Measurements from ENCODE around the gene DPH2.
A peak's percentile ranks its signal among the peaks of the same experiment; 100 is the strongest.

The DPH2 gene

DNA sequence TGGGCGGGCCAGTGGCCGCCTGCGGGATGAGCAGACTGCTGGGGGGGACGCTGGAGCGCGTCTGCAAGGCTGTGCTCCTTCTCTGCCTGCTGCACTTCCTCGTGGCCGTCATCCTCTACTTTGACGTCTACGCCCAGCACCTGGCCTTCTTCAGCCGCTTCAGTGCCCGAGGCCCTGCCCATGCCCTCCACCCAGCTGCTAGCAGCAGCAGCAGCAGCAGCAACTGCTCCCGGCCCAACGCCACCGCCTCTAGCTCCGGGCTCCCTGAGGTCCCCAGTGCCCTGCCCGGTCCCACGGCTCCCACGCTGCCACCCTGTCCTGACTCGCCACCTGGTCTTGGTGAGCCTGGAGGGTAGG, 11.3 kb downstream of the DPH2 start:
- Mint-ChIP-seq H3K9me3 (ENCODE audit: low read depth) (no peaks in the 10 kb centered on the region), H3K4me3 (no peak overlapping the region), H3K4me1 (ENCODE audit: low read depth) (peaks cover 34% of the 10 kb centered on the region), H3K27me3 (no peaks in the 10 kb centered on the region), H3K36me3 (peaks cover 16% of the 10 kb centered on the region), H3K27ac (no peak overlapping the region)

DNA sequence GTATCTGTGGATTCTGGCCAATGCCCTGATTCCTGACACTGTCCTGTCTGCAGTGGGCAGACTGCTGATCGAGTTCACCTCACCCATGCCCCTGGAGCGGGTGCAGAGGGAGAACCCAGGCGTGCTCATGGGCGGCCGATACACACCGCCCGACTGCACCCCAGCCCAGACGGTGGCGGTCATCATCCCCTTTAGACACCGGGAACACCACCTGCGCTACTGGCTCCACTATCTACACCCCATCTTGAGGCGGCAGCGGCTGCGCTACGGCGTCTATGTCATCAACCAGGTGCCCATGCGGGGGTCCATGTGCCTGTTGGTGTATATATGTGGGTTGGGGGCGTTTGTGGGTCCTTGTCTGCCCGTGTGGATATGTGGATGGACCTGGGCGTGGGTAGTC, 11.8 kb downstream of the DPH2 start:
- Mint-ChIP-seq H3K9me3 (ENCODE audit: low read depth) (no peaks in the 10 kb centered on the region), H3K27me3 (no peaks in the 10 kb centered on the region), H3K36me3 (peaks cover 16% of the 10 kb centered on the region), H3K27ac (no peak overlapping the region), H3K4me3 (no peak overlapping the region), H3K4me1 (ENCODE audit: low read depth) (peaks cover 28% of the 10 kb centered on the region)

DNA sequence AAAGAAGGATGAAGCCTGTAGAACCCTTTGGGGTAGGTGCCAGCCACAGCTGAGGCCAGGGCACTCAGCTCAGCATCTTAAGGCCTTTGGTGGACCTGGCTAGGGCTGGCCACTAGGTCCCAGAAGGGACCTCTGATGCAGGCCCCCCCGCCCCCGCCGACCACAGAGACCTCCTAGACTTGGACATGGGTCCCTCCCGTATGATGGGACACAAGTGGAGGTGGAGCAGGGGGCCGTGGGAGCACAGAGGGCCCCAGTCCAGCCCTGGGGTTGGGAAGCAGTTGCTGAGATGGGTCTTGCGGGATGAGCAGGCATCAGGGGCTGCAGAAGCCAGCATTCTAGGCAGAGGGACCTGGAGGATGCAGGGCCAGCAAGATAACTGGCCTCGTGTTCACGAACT, 12.4 kb downstream of the DPH2 start:
- Mint-ChIP-seq H3K9me3 (ENCODE audit: low read depth) (no peaks in the 10 kb centered on the region), H3K4me1 (ENCODE audit: low read depth) (peaks cover 22% of the 10 kb centered on the region), H3K4me3 (no peak overlapping the region)

DNA sequence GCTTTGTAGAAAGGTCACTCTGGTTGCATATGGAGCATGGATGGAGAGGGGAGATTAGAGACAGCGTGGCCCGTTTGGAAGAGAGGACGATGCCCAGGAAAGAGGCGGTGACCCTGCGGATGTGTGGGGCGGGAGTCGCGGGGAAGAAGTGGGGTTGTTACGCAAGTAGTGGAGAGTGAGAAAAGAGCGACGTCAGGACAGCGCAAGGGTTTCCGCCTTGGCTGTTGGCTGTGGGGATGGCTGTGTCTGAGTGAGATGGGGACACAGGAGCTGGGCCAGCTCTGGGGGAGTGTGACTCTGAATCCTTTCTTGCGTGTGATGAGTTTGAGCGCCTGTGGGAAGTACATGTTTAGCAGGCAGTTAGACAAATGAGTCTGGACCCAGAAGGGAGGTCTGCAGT, 13.0 kb downstream of the DPH2 start:
- Mint-ChIP-seq H3K27ac (no peak overlapping the region), H3K36me3 (peaks cover 6% of the 10 kb centered on the region), H3K4me1 (ENCODE audit: low read depth) (peaks cover 17% of the 10 kb centered on the region), H3K27me3 (no peaks in the 10 kb centered on the region), H3K4me3 (no peak overlapping the region), H3K9me3 (ENCODE audit: low read depth) (no peaks in the 10 kb centered on the region)

More for the DNA sequence above, 12.4 kb downstream of the DPH2 start:
- Mint-ChIP-seq H3K36me3 (peaks cover 12% of the 10 kb centered on the region), H3K27me3 (no peaks in the 10 kb centered on the region), H3K27ac (no peak overlapping the region)

DNA sequence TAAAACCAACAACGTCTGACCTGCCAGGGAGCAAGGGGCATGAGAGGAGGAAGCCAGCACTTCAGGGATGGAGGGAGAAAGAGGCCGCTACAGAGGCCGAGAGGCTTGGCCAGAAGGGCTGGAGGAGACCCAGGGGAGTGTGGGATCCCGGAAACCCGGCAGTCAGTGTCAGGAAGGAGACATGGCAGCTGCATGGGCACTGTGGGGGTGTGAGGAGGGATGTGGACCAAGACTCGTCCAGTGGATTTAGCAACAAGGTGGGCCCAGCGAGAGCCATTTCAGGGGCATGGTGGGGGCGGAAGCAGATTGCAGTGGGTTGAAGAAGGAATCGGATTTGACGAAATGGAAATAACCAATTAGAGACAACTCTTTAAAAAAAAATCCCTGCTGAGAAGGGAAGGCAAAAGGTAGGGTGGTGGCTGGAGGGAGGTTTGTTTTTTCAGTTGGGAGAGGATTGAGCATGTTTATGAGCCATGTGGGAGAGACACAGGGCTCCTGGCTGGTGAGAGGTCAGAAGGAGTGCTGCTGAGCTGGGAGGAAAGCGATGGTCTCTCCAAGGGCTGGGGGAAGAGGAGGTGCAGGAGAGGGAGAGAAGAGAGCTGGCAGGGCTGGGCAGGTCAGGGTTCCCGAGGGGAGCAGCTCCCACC, 13.6 kb downstream of the DPH2 start:
- Mint-ChIP-seq H3K9me3 (ENCODE audit: low read depth) (no peaks in the 10 kb centered on the region), H3K27ac (no peak overlapping the region), H3K27me3 (no peaks in the 10 kb centered on the region), H3K36me3 (peaks cover 4% of the 10 kb centered on the region), H3K4me1 (ENCODE audit: low read depth) (peaks cover 11% of the 10 kb centered on the region), H3K4me3 (no peak overlapping the region)

DNA sequence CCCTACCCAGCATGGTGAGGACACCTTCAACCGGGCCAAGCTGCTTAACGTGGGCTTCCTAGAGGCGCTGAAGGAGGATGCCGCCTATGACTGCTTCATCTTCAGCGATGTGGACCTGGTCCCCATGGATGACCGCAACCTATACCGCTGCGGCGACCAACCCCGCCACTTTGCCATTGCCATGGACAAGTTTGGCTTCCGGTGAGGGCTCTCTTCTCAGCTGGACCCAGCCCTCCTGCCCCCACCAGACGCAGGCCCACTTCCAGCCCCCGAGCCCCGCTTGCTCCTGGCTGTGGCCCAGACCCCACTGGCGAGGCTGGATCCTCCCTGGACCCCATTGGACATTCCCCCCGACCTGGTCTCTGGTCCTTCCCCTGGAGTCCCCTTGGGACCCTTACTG, 15.0 kb downstream of the DPH2 start:
- peaks cover 6% of the 10 kb centered on the region for H3K4me1 Mint-ChIP-seq (ENCODE audit: low read depth)

DNA sequence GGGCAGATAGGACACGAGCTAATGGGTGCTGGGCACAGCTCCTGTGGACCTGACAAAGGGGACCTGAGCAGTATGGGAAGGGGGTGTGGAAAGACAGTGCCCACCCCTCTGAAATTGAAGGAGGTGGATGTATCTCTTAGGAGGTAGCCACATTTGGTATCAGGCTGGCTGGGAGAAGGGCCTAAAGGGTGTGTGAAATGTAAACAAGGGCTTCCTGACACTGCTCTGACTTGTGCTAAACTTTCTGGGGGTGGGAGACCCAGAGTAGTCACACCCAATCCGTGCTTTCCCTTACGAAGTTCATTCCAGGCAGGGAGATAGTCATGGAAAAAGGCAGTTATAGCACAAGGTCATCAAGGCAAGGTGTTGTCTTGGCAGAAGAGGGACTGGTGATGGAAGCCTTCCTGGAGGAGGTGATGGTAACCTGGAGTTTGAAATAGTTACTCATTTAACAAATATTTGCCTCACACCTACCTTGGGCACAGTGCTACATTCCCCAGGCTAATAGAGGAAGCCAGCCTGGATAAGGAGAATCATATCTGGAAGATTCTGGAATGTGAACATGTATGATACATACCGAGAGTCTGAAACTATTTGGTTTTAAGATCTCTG, 16.3 kb downstream of the DPH2 start:
- Mint-ChIP-seq H3K9me3 (ENCODE audit: low read depth) (no peaks in the 10 kb centered on the region), H3K27ac (no peak overlapping the region), H3K4me1 (ENCODE audit: low read depth) (peaks cover under 1% of the 10 kb centered on the region), H3K36me3 (peaks cover 4% of the 10 kb centered on the region), H3K4me3 (no peak overlapping the region), H3K27me3 (no peaks in the 10 kb centered on the region)

More for the DNA sequence above, 15.0 kb downstream of the DPH2 start:
- no peaks in the 10 kb centered on the region for H3K9me3 Mint-ChIP-seq (ENCODE audit: low read depth)
- no peaks in the 10 kb centered on the region for H3K27me3 Mint-ChIP-seq
- H3K27ac Mint-ChIP-seq, result no peak overlapping the region
- H3K36me3 Mint-ChIP-seq, result peaks cover 4% of the 10 kb centered on the region
- no peak overlapping the region for H3K4me3 Mint-ChIP-seq

DNA sequence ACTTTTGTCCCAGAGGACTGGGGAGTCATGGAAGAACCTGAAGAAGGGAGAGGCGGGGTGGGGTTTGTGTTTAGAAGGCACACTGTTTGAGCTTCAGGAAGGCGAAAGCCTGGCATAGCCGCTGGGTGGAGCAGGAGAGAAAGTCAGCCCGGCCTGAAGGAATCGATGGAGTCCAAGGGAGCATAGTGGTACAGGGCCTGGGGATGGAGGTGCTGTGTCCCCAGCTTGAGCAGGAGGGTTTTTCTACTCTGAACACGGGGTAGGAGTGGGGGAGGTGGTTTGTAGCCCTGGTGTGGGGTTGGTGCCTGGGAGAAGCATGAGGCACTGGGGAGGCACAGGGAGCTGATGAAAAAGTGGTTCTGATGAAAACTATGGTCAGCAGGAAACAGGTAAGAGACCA, 16.9 kb downstream of the DPH2 start:
- H3K9me3 Mint-ChIP-seq (ENCODE audit: low read depth), result no peaks in the 10 kb centered on the region
- no peak overlapping the region for H3K4me3 Mint-ChIP-seq
- peaks cover 4% of the 10 kb centered on the region for H3K4me1 Mint-ChIP-seq (ENCODE audit: low read depth)
- H3K27me3 Mint-ChIP-seq, result no peaks in the 10 kb centered on the region
- H3K36me3 Mint-ChIP-seq, result peaks cover 4% of the 10 kb centered on the region
- H3K27ac Mint-ChIP-seq, result no peak overlapping the region

DNA sequence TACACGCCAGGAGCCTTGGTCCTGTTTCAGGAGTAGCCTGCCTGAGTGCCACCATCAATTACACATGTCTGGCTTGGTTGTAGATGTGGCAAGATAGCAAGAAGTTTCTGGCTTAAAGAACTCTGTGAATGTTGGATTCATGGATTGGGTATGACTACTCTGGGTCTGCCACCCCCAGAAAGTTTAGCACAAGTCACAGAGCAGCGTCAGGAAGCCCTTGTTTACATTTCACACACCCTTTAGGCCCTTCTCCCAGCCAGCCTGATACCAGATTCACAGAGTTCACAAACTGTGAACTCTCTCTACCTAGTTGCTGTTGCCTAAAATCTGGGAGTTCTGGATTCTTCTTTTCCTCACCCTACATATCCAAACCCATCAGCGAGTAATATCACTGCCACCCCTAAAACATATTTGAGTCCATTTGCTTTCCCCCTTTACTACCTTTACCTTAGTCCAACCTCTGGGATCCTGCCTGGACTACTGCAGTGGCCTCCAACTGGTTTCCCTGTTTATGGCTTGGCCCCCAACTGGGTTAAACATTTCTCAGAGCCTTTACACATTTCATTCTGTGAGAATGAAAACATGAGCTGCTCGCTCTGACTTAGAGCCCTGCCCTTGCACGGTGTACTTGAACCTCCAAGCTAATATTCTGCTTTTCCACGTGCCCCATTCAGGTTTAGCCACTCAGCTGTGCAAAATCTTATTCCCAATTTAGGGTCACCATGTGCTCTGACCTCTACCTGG, 17.5 kb downstream of the DPH2 start:
- Mint-ChIP-seq H3K9me3 (ENCODE audit: low read depth) (no peaks in the 10 kb centered on the region), H3K36me3 (peaks cover 4% of the 10 kb centered on the region), H3K4me1 (ENCODE audit: low read depth) (peaks cover 8% of the 10 kb centered on the region), H3K27me3 (no peaks in the 10 kb centered on the region), H3K27ac (no peak overlapping the region), H3K4me3 (no peak overlapping the region)

DNA sequence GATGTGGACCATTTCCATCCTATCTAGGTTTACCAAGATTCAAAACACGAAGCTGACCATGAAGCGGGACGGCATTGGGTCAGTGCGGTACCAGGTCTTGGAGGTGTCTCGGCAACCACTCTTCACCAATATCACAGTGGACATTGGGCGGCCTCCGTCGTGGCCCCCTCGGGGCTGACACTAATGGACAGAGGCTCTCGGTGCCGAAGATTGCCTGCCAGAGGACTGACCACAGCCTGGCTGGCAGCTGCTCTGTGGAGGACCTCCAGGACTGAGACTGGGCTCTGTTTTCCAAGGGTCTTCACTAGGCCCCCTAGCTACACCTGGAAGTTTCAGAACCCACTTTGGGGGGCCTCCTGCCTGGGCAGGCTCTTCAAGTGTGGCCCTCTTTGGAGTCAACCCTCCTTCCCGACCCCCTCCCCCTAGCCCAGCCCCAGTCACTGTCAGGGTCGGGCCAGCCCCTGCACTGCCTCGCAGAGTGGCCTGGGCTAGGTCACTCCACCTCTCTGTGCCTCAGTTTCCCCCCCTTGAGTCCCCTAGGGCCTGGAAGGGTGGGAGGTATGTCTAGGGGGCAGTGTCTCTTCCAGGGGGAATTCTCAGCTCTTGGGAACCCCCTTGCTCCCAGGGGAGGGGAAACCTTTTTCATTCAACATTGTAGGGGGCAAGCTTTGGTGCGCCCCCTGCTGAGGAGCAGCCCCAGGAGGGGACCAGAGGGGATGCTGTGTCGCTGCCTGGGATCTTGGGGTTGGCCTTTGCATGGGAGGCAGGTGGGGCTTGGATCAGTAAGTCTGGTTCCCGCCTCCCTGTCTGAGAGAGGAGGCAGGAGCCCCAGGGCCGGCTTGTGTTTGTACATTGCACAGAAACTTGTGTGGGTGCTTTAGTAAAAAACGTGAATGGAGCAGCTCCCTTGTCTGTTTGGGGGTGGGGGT, 20.7 kb downstream of the DPH2 start:
- Mint-ChIP-seq H3K9me3 (ENCODE audit: low read depth) (no peaks in the 10 kb centered on the region), H3K27me3 (no peaks in the 10 kb centered on the region), H3K4me3 (peak overlapping the region; percentile 88), H3K4me1 (ENCODE audit: low read depth) (peaks cover 13% of the 10 kb centered on the region), H3K36me3 (no peaks in the 10 kb centered on the region), H3K27ac (peak overlapping the region; percentile 28)

DNA sequence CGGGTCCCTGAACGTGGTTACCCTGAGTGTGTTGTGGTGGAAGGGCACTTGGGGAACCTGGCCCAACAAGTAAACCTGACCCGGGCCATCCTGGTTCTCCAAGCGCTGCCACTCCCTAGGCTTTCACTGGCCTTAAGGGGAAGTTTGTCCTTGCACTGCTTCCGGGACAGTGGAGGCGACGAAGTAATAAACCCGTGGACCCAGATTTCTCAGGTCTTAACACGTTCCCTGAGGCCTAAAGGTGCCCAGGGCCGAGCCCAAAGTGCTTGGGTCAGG, 21.3 kb downstream of the DPH2 start:
- H3K9me3 Mint-ChIP-seq (ENCODE audit: low read depth), result no peaks in the 10 kb centered on the region

DNA sequence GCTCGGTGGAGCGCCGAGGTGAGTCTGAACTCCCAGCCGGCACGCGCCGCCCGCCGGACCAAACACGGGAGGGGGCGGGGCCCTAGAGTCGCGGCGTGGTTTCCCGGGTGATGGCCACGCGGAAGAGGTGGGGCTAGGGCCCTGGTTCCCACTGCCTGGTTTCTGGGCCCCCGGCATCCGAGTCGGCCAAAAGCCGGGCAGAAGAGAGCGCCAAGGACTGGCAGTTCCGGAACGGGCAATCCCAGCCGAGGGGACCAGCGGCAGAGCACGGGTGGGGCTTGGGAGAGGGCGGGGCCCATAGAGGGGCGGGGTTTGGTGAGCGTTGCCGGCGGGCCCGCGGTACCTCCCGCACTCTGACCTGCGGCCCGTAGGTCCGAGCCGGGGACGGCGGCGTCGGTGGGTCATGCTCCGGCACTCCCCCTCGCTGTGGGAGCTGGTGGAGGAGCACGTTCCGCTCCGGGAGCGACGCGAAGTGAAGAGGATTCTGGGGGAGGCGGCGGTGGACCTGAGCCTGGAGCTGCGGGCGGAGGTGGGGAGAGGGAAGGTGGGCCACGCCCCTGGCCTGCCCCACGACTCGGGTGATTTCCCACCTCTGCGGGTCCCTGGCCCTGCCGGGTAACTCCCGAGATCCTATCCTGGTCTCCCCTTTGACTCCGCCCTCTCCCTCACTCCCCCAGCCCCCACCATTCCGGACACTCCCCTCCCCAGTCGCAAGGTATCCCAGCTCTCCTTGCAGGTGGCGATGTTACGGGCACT, 21.8 kb downstream of the DPH2 start, which contains the start of gene CCDC24:
Gene CCDC24 (plus strand): TSS at position 124 of the 756 bp plus-strand sequence. CDS start 280 bp downstream, at position 404.
- Mint-ChIP-seq H3K27me3 (no peaks in the 10 kb centered on the region), H3K4me1 (ENCODE audit: low read depth) (peaks cover 13% of the 10 kb centered on the region), H3K36me3 (no peaks in the 10 kb centered on the region), H3K9me3 (ENCODE audit: low read depth) (no peaks in the 10 kb centered on the region), H3K4me3 (peak within 1 kb of the TSS; percentile 88), H3K27ac (peak within 1 kb of the TSS; percentile 28)

More for the DNA sequence above, 21.3 kb downstream of the DPH2 start:
- Mint-ChIP-seq H3K36me3 (no peaks in the 10 kb centered on the region), H3K4me3 (peak overlapping the region; percentile 88), H3K27me3 (no peaks in the 10 kb centered on the region), H3K27ac (peak overlapping the region; percentile 28), H3K4me1 (ENCODE audit: low read depth) (peaks cover 13% of the 10 kb centered on the region)

DNA sequence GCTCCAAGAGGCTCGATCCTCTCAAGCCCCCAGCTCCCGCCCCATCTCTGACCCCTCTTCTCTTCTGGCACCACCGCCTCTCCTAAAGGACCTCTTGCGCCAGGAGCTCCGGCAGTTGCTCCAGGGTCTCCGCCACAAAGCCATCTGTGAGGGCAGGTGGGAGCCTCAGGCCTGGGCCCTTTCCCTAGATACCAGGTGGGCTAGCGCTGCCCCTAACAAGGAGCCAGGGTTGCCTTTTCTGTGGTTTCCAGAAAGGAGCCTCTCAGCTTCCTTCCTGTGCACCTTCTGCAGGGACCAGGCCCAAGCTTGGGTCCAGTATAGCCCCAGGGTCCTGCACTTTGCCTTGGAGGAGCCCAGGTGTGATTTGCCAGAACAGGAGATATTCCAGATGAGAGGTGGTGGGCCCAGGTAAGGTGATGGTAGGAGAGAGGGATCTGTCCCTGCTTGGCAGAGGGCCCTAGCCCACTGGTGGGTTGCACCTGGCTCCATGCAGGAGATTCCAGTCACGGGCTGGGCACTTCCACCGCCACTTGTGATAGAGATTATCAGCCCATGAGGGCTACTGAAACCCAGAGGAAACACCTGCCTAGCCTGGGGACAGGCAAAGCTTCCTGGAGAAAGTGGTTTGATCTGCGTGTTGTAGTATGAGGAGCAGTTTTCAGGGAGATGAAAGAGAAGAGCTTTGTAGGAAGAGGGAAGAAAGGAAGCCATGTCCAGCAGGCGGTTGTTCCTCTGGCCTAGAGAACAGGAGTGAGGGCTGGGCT, 22.6 kb downstream of the DPH2 start:
- H3K36me3 Mint-ChIP-seq, result no peaks in the 10 kb centered on the region
- H3K4me3 Mint-ChIP-seq, result peak overlapping the region; percentile 88
- H3K9me3 Mint-ChIP-seq (ENCODE audit: low read depth), result no peaks in the 10 kb centered on the region
- no peaks in the 10 kb centered on the region for H3K27me3 Mint-ChIP-seq
- peaks cover 13% of the 10 kb centered on the region for H3K4me1 Mint-ChIP-seq (ENCODE audit: low read depth)
- H3K27ac Mint-ChIP-seq, result peak overlapping the region; percentile 37
